Stimulated activated CD4-positive, alpha-beta T cell treated with anti-CD3 and anti-CD28 coated beads, Interleukin-4, amount 100 ng/mL, for 24 hours (primary cell): ENCODE measurements around the gene VWA5B2.
A peak's percentile ranks its signal among the peaks of the same experiment; 100 is the strongest.

Source experiments
- DNase-seq: peaks from one replicate; pipeline ENCODE4 v3.0.0-alpha.2; 2020

The VWA5B2 gene

GRCh38 chr3:184229394-184230080 is at the start of gene VWA5B2:
Gene VWA5B2 (plus strand): TSS chr3:184229585. CDS start chr3:184230529, 944 bp downstream.
- peak; percentile 65 for DNase-seq

GRCh38 chr3:184180165-184180564 is 49.2 kb upstream of the VWA5B2 start:
- no peak for DNase-seq

GRCh38 chr3:184181596-184181995 is 47.8 kb upstream of the VWA5B2 start:
- DNase-seq = no peak

GRCh38 chr3:184183679-184184078 is 45.7 kb upstream of the VWA5B2 start:
- DNase-seq = no peak

- DNase-seq = no peak
These were observed 44.7 kb upstream of the VWA5B2 start for GRCh38 chr3:184184546-184185230.

- peak; percentile 99 for DNase-seq
These were observed 43.8 kb upstream of the VWA5B2 start for GRCh38 chr3:184185461-184186183.

GRCh38 chr3:184186184-184186901 is 43.0 kb upstream of the VWA5B2 start, which contains the start of gene ABCF3:
Gene ABCF3 (plus strand): TSS chr3:184186199. CDS start chr3:184186208, 9 bp downstream.
- no peak for DNase-seq

- DNase-seq = no peak
These were observed 42.5 kb upstream of the VWA5B2 start for GRCh38 chr3:184186902-184187207.

GRCh38 chr3:184188080-184188479 is 41.3 kb upstream of the VWA5B2 start:
- DNase-seq = no peak

GRCh38 chr3:184189421-184189820 is 40.0 kb upstream of the VWA5B2 start:
- DNase-seq = no peak

- DNase-seq = no peak
These were observed 36.5 kb upstream of the VWA5B2 start for GRCh38 chr3:184192889-184193288.

GRCh38 chr3:184193991-184194539 is 35.3 kb upstream of the VWA5B2 start:
- DNase-seq = no peak

GRCh38 chr3:184196536-184196935 is 32.8 kb upstream of the VWA5B2 start:
- no peak for DNase-seq

GRCh38 chr3:184198509-184198908 is 30.9 kb upstream of the VWA5B2 start:
- no peak for DNase-seq

GRCh38 chr3:184200825-184201224 is 28.6 kb upstream of the VWA5B2 start:
- DNase-seq = no peak

- no peak for DNase-seq
These were observed 25.9 kb upstream of the VWA5B2 start for GRCh38 chr3:184203526-184203925.

GRCh38 chr3:184209146-184209923 is 20.1 kb upstream of the VWA5B2 start:
- no peak for DNase-seq

- DNase-seq = no peak
These were observed 18.1 kb upstream of the VWA5B2 start for GRCh38 chr3:184211297-184211696.

- DNase-seq = no peak
These were observed 17.7 kb upstream of the VWA5B2 start for GRCh38 chr3:184211718-184212117.

- no peak for DNase-seq
These were observed 10.6 kb upstream of the VWA5B2 start for GRCh38 chr3:184218814-184219213.

GRCh38 chr3:184222521-184222920 is 6.9 kb upstream of the VWA5B2 start:
- DNase-seq = no peak

GRCh38 chr3:184223946-184224345 is 5.4 kb upstream of the VWA5B2 start:
- DNase-seq = no peak
